ENCODE measurements around the gene CDSN. TPM values are rescaled to one million over a fixed set of nuclear protein-coding genes. Genes with fewer than 3 reads are reported as not detected.
A peak's percentile ranks its signal among the peaks of the same experiment; 100 is the strongest.

Gene CDSN
- polyA plus RNA-seq, 1 donor (not counting 4 experiments of a cell fraction or from before 2014, with no cell fraction given), result 4.0 TPM

GRCh38 chr6:31158863-31159855 lies 38.9 kb upstream of the CDSN start:
- Histone ChIP-seq H3K4me3 (ENCODE audit: control insufficient read depth in 2 of 3, extremely low read depth in 1 of 3, insufficient read depth in 2 of 3, low read depth in 1 of 3, low read length in 3 of 3) (peak overlapping the region; percentile 55 to 94 (median 79)), H3K9me1 (ENCODE audit: control insufficient read depth, extremely low read depth, insufficient read depth, low read length) (no peaks in the 10 kb centered on the region), H3K27me3 (ENCODE audit: control insufficient read depth, extremely low read depth, insufficient read depth, low read length) (no peaks in the 10 kb centered on the region), H3K27ac (ENCODE audit: control insufficient read depth, insufficient read depth, low read length) (peak overlapping the region; percentile 23), H3K36me3 (ENCODE audit: control insufficient read depth in 2 of 2, extremely low read depth in 1 of 2, insufficient read depth in 2 of 2, low read length in 2 of 2) (peaks cover 0 to 2% of the 10 kb centered on the region in 2 experiments), H3K4me2 (ENCODE audit: control insufficient read depth, extremely low read depth, insufficient read depth, low read depth, low read length) (peak overlapping the region; percentile 94), H3K4me1 (ENCODE audit: control insufficient read depth, extremely low read depth, insufficient read depth, low read length) (peaks cover 15% of the 10 kb centered on the region), H2AFZ (ENCODE audit: control insufficient read depth, low read length) (peak overlapping the region; percentile 58), H3K79me2 (ENCODE audit: control insufficient read depth, insufficient read depth, low read length) (peaks cover 10% of the 10 kb centered on the region), H4K20me1 (ENCODE audit: control insufficient read depth, extremely low read depth, insufficient read depth, low read length) (no peaks in the 10 kb centered on the region), H3K9me3 (ENCODE audit: control insufficient read depth, low read depth, low read length) (no peaks in the 10 kb centered on the region), H3K9ac (ENCODE audit: control insufficient read depth, extremely low read depth, insufficient read depth, low read length) (peak overlapping the region; percentile 75)
- dilution Hi-C loops (cut with MboI; ENCODE audit: extremely low pct_ligation_motif_present, low sequenced_read_pairs), result no loop called here
- TF ChIP-seq, protein P1, sequence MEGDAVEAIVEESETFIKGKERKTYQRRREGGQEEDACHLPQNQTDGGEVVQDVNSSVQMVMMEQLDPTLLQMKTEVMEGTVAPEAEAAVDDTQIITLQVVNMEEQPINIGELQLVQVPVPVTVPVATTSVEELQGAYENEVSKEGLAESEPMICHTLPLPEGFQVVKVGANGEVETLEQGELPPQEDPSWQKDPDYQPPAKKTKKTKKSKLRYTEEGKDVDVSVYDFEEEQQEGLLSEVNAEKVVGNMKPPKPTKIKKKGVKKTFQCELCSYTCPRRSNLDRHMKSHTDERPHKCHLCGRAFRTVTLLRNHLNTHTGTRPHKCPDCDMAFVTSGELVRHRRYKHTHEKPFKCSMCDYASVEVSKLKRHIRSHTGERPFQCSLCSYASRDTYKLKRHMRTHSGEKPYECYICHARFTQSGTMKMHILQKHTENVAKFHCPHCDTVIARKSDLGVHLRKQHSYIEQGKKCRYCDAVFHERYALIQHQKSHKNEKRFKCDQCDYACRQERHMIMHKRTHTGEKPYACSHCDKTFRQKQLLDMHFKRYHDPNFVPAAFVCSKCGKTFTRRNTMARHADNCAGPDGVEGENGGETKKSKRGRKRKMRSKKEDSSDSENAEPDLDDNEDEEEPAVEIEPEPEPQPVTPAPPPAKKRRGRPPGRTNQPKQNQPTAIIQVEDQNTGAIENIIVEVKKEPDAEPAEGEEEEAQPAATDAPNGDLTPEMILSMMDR (optimal IDR thresholded peaks at IDR 0.05 in 1 of 3, IDR thresholded peaks at IDR 0.05 in 1 of 3, conservative IDR thresholded peaks at IDR 0.05 in 1 of 3; ENCODE audit: extremely low read depth in 1 of 3, insufficient read depth in 2 of 3, low read length in 3 of 3), result peak in 1 of 3 experiments; percentile 39
- no peak for TF ChIP-seq EZH2 (IDR thresholded peaks at IDR 0.05; ENCODE audit: low read length)
- FAIRE-seq, result no peak
- DNase-seq (ENCODE audit: low read depth, low spot score), result no peak

- DNase-seq (ENCODE audit: low read depth, low spot score), result peak; percentile 96
- Histone ChIP-seq H3K4me2 (ENCODE audit: control insufficient read depth, extremely low read depth, insufficient read depth, low read depth, low read length) (peak within 1 kb of the TSS; percentile 94), H3K27me3 (ENCODE audit: control insufficient read depth, extremely low read depth, insufficient read depth, low read length) (no peaks in the 10 kb centered on the region), H3K36me3 (ENCODE audit: control insufficient read depth in 2 of 2, extremely low read depth in 1 of 2, insufficient read depth in 2 of 2, low read length in 2 of 2) (peaks cover 0 to 2% of the 10 kb centered on the region in 2 experiments), H2AFZ (ENCODE audit: control insufficient read depth, low read length) (peak within 1 kb of the TSS; percentile 92), H3K79me2 (ENCODE audit: control insufficient read depth, insufficient read depth, low read length) (peaks cover 10% of the 10 kb centered on the region), H3K9ac (ENCODE audit: control insufficient read depth, extremely low read depth, insufficient read depth, low read length) (peak within 1 kb of the TSS; percentile 81), H3K27ac (ENCODE audit: control insufficient read depth, insufficient read depth, low read length) (peak within 1 kb of the TSS; percentile 59), H3K4me3 (ENCODE audit: control insufficient read depth in 2 of 3, extremely low read depth in 1 of 3, insufficient read depth in 2 of 3, low read depth in 1 of 3, low read length in 3 of 3) (peak within 1 kb of the TSS; percentile 69 to 94 (median 85)), H3K9me1 (ENCODE audit: control insufficient read depth, extremely low read depth, insufficient read depth, low read length) (no peaks in the 10 kb centered on the region), H3K4me1 (ENCODE audit: control insufficient read depth, extremely low read depth, insufficient read depth, low read length) (peaks cover 13% of the 10 kb centered on the region), H4K20me1 (ENCODE audit: control insufficient read depth, extremely low read depth, insufficient read depth, low read length) (no peaks in the 10 kb centered on the region), H3K9me3 (ENCODE audit: control insufficient read depth, low read depth, low read length) (no peaks in the 10 kb centered on the region)
- no peak for TF ChIP-seq EZH2 (IDR thresholded peaks at IDR 0.05; ENCODE audit: low read length)
- peak; percentile 55 for FAIRE-seq
- dilution Hi-C loops (cut with MboI; ENCODE audit: extremely low pct_ligation_motif_present, low sequenced_read_pairs), result no loop called here
Measured at GRCh38 chr6:31158140-31158862, 38.1 kb upstream of the CDSN start, which contains the start of gene TCF19. Gene TCF19 (plus strand): TSS chr6:31158589. CDS start chr6:31159470, 881 bp downstream.
